ENCODE measurements around the gene LYST.
"Not testable (repeated sequence)": the region's sequence is repeated elsewhere in the genome, so short reads cannot be mapped to it uniquely, and the experiment has no call there.

The LYST gene

DNA sequence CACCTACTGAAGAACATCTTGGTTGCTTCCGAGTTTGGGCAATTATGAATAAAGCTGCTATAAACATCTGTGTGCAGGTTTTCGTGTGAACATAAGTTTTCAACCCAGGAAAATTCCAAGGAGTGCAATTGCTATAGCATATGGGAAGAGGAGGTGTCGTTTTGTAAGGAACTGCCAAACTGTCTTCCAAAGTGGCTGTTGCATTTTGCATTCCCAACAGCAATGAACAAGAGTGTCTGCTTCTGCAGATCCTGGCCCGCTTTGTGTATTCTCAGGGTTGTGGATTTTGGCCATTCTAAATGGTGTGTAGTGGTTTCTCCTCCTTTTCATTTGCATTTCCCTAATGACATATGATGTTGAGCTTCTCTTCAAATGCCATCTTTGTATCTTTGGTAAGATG, 240.9 kb downstream of the LYST start:
- no peak for DNase-seq

DNA sequence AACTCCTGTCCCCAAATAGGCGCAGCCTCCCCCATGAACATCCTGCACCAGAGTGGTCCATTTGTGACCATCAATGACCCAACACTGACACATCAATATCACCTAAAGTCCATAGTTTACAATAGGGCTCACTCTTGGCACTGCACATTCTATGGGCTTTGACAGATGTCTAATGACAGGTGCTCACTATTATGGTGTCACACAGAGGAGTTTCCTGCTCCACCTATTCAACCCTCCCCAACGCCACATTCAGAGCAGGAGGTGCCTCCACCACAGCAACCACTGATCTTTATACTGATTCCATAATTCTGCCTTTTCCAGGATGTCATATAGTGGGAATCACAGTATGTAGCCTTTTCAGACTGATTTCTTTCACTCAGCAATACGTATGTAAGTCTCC, 241.4 kb downstream of the LYST start:
- no peak for DNase-seq

GRCh38 chr1:235624721-235625333, 241.9 kb downstream of the LYST start:
- DNase-seq: no peak

DNA sequence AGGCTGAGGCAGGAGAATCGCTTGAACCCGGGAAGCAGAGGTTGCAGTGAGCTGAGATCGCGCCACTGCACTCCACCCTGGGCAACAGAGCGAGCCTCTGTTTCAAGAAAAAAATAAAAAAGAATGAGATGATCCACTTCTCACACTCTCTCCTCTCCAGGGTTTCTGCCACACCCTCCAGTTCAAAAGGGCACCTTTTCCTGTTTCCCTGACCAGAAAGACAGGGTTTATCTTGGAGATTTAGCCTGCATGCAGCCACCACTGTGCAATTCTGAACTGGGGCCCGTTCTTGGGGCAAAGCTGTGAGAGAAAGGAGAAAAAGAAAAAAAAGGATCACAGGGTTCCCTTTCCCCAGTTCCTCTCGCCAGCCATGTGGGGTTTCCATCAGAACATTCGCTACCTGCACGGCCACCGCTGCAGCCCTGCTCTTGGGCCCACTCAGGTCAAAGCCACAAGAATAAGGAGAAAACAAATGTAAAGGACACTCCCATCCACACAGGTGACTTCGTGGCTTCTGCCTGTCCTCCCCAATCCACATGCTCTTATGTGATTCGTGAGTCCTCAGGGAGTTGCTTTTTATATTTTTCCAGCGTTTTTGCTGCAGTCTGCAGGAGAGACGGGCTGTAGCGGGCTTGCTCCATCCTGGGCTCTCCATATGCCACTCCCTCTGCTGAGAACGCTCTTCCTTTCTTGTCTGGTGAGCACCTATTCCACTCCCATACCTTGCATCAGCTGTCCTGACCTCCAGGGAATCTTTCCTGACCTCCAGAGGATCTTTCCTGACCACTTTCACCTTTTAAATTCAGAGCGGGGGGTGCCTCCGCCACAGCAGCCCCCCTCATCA, 243.5 kb downstream of the LYST start:
- DNase-seq: no peak

- DNase-seq: not testable (repeated sequence)
Measured at GRCh38 chr1:235619149-235619548, 247.6 kb downstream of the LYST start.

DNA sequence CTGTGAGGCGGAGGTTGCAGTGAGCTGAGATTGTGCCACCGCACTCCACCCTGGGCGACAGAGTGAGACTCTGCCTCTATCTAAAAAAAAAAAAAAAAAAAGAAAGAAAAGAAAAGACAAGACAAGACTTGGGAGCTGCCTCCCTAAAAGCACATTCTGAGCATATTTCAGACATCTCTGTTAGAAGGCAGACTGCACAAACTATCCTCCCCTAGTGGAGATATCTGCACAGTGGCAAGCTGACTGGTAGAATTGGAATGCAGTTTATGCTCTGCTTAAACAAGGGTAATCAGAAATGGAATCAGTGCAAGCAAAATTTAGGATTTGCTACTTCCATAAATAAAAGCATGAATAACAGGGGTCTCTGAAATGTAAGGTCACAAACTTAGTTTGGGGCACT, 248.9 kb downstream of the LYST start:
- DNase-seq: no peak

DNA sequence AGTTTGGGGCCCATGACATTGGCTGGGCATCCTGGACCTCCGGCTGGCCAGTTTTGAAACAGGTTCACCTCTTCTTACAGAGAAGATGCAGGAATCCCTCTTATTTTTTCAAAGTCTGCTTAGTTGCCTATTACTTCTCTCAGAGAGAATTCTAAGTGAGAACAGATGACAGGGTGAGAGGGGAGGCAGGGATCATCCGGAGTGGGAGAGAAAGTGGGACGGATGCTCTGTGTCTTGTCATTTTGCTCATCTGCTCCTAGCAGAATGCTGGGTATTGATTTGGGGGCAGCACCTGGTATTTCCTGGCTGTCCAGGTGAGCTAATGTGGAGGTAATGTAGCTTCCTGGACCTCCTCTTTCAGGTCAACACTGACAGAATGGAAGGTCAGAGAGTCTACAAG, 249.6 kb downstream of the LYST start:
- no peak for DNase-seq

- no peak for DNase-seq
Measured at GRCh38 chr1:235614442-235614954, 252.2 kb downstream of the LYST start.

DNA sequence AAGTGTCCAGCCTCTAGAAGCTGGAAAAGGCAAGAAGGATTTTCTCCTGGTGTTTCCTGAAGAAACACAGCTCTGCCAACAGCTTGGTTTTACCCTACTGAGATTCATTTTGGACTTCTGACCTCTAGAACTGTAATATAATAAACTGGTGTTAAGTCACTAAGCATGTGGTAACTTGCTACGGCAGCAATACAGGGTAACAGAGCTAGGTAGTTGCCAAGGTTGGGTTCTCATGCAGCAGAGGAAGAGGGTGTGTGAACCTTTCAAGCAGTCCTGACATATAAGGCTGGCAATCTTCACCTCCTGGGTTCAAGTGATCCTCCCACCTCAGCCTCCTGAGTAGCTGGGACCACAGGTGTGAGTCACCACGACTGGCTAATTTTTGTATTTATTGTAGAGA, 253.1 kb downstream of the LYST start:
- DNase-seq: no peak

DNA sequence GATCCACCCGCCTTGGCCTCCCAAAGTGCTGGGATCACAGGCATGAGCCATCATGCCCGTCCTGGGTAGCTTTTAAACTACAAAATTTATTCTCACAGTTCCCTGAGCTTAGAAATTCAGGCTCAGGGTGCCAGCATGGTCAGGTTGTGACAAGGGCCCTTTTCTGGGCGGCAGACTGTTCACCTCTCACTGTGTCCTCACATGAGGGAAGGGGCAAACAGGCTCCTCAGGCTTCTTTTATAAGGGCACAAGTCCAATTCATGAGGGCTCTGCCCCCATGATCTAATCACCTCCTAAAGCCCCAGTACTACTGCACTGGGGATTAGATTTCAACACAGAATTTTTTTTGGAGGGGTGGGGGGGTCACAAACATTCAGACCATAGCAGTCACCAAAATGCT, 253.9 kb downstream of the LYST start:
- DNase-seq: no peak
